ENCODE measurements around the gene DCDC2. TPM values are rescaled to one million over a fixed set of nuclear protein-coding genes. Genes with fewer than 3 reads are reported as not detected.
"Not testable (repeated sequence)": the region's sequence is repeated elsewhere in the genome, so short reads cannot be mapped to it uniquely, and the experiment has no call there.

The DCDC2 gene
- total RNA-seq: not detected
- polyA plus RNA-seq: not detected

- Mint-ChIP-seq H3K36me3 (no peaks in the 10 kb centered on the region), H3K4me1 (peaks cover 23 to 36% (median 23%) of the 10 kb centered on the region in 3 donors), H3K27ac (peak within 1 kb of the TSS in 4 of 8 donors; percentile 37 to 69 (median 53)), H3K4me3 (peak within 1 kb of the TSS; percentile 79 to 87 (median 83)), H3K27me3 (peaks cover 2 to 12% of the 10 kb centered on the region in 2 donors), H3K9me3 (no peaks in the 10 kb centered on the region)
- peak; percentile 5 to 62 (median 24) for DNase-seq
- Histone ChIP-seq H3K27ac (ENCODE audit: low read depth, low read length) (no peak within 1 kb of the TSS), H3K4me1 (ENCODE audit: insufficient read depth, low read length) (peaks cover 15% of the 10 kb centered on the region), H3K27me3 (ENCODE audit: insufficient read depth, low read length, poor library complexity, severe bottlenecking) (no peaks in the 10 kb centered on the region), H3K9me3 (ENCODE audit: low read length) (no peaks in the 10 kb centered on the region), H3K36me3 (ENCODE audit: insufficient read depth, low read length) (no peaks in the 10 kb centered on the region), H3K4me3 (ENCODE audit: low read length) (peak within 1 kb of the TSS; percentile 34)
- CTCF ChIA-PET: interaction anchor here (1.0 kb wide), 1 partner anchor 74 kb away, joined by 3 read pairs; no protein-coding TSS in a partner anchor
- POLR2A ChIA-PET: no interaction called here
These were observed at the start of gene DCDC2 for GRCh38 chr6:24357336-24358218. DCDC2 (minus strand) TSS chr6:24358059; CDS start chr6:24357750, 309 bp downstream.

GRCh38 chr6:24405262-24405661, 47.4 kb upstream of the DCDC2 start:
- ChIA-PET POLR2A (interaction anchor here (0.7 kb wide), 1 partner anchor 34 kb away, joined by 6 read pairs; no protein-coding TSS in a partner anchor), CTCF (no interaction called here)
- no peak overlapping the region for H3K27ac ChIP-seq (ENCODE audit: low read depth, low read length)
- H3K27ac Mint-ChIP-seq: peak overlapping the region in 1 of 8 donors; percentile 22
- DNase-seq: no peak
- H3K9me3 ChIP-seq (ENCODE audit: low read length): no peaks in the 10 kb centered on the region
- H3K36me3 Mint-ChIP-seq: peaks cover 1 to 44% (median 4%) of the 10 kb centered on the region in 3 donors
- peak overlapping the region in 1 of 7 donors; percentile 12 for H3K4me3 Mint-ChIP-seq
- peaks cover 2 to 6% of the 10 kb centered on the region in 2 donors for H3K27me3 Mint-ChIP-seq
- H3K36me3 ChIP-seq (ENCODE audit: insufficient read depth, low read length): peaks cover 18% of the 10 kb centered on the region
- H3K27me3 ChIP-seq (ENCODE audit: insufficient read depth, low read length, poor library complexity, severe bottlenecking): no peaks in the 10 kb centered on the region
- H3K4me1 Mint-ChIP-seq: peaks cover 25 to 54% (median 37%) of the 10 kb centered on the region in 3 donors
- no peak overlapping the region for H3K4me3 ChIP-seq (ENCODE audit: low read length)
- no peaks in the 10 kb centered on the region for H3K9me3 Mint-ChIP-seq
- peaks cover 19% of the 10 kb centered on the region for H3K4me1 ChIP-seq (ENCODE audit: insufficient read depth, low read length)

GRCh38 chr6:24403501-24403824, 45.6 kb upstream of the DCDC2 start:
- Mint-ChIP-seq H3K36me3 (peaks cover 1 to 32% (median 3%) of the 10 kb centered on the region in 3 donors), H3K4me3 (peak overlapping the region; percentile 87 to 97 (median 93)), H3K4me1 (peaks cover 22 to 46% (median 36%) of the 10 kb centered on the region in 3 donors), H3K27ac (peak overlapping the region in 7 of 8 donors; percentile 2 to 89 (median 82)), H3K27me3 (peaks cover 10 to 20% of the 10 kb centered on the region in 2 donors), H3K9me3 (no peaks in the 10 kb centered on the region)
- H3K36me3 ChIP-seq (ENCODE audit: insufficient read depth, low read length): peaks cover 7% of the 10 kb centered on the region
- ChIA-PET CTCF (no interaction called here), POLR2A (no interaction called here)
- H3K4me3 ChIP-seq (ENCODE audit: low read length): peak overlapping the region; percentile 73
- H3K27ac ChIP-seq (ENCODE audit: low read depth, low read length): peak overlapping the region; percentile 71
- no peak for DNase-seq
- H3K4me1 ChIP-seq (ENCODE audit: insufficient read depth, low read length): peaks cover 19% of the 10 kb centered on the region
- no peaks in the 10 kb centered on the region for H3K9me3 ChIP-seq (ENCODE audit: low read length)
- no peaks in the 10 kb centered on the region for H3K27me3 ChIP-seq (ENCODE audit: insufficient read depth, low read length, poor library complexity, severe bottlenecking)

GRCh38 chr6:24402697-24403500, 45.0 kb upstream of the DCDC2 start, which contains the start of gene MRS2:
MRS2 (plus strand) TSS chr6:24402936; CDS start chr6:24403047, 111 bp downstream.
- Histone ChIP-seq H3K4me3 (ENCODE audit: low read length) (peak within 1 kb of the TSS; percentile 73), H3K36me3 (ENCODE audit: insufficient read depth, low read length) (peaks cover 6% of the 10 kb centered on the region), H3K4me1 (ENCODE audit: insufficient read depth, low read length) (peaks cover 19% of the 10 kb centered on the region), H3K9me3 (ENCODE audit: low read length) (no peaks in the 10 kb centered on the region), H3K27ac (ENCODE audit: low read depth, low read length) (peak within 1 kb of the TSS; percentile 71), H3K27me3 (ENCODE audit: insufficient read depth, low read length, poor library complexity, severe bottlenecking) (no peaks in the 10 kb centered on the region)
- H3K9me3 Mint-ChIP-seq: no peaks in the 10 kb centered on the region
- peak; percentile 59 to 84 (median 64) for DNase-seq
- peak within 1 kb of the TSS; percentile 87 to 97 (median 93) for H3K4me3 Mint-ChIP-seq
- H3K36me3 Mint-ChIP-seq: peaks cover 1 to 26% (median 3%) of the 10 kb centered on the region in 3 donors
- CTCF ChIA-PET: no interaction called here
- peak within 1 kb of the TSS; percentile 9 to 89 (median 84) for H3K27ac Mint-ChIP-seq
- POLR2A ChIA-PET: no interaction called here
- peaks cover 22 to 42% (median 30%) of the 10 kb centered on the region in 3 donors for H3K4me1 Mint-ChIP-seq
- peaks cover 15 to 25% of the 10 kb centered on the region in 2 donors for H3K27me3 Mint-ChIP-seq

GRCh38 chr6:24401458-24401857, 43.6 kb upstream of the DCDC2 start:
- ChIA-PET POLR2A (no interaction called here), CTCF (no interaction called here)
- Mint-ChIP-seq H3K4me3 (peak overlapping the region in 2 of 7 donors; percentile 96 to 97), H3K27me3 (peaks cover 20 to 39% of the 10 kb centered on the region in 2 donors), H3K36me3 (peaks cover 1 to 19% (median 8%) of the 10 kb centered on the region in 3 donors), H3K27ac (no peak overlapping the region), H3K9me3 (peaks cover 0 to 3% (median 0%) of the 10 kb centered on the region in 5 donors), H3K4me1 (peaks cover 22 to 36% (median 28%) of the 10 kb centered on the region in 3 donors)
- Histone ChIP-seq H3K9me3 (ENCODE audit: low read length) (no peaks in the 10 kb centered on the region), H3K27me3 (ENCODE audit: insufficient read depth, low read length, poor library complexity, severe bottlenecking) (no peaks in the 10 kb centered on the region), H3K4me3 (ENCODE audit: low read length) (no peak overlapping the region), H3K36me3 (ENCODE audit: insufficient read depth, low read length) (peaks cover 6% of the 10 kb centered on the region), H3K27ac (ENCODE audit: low read depth, low read length) (no peak overlapping the region), H3K4me1 (ENCODE audit: insufficient read depth, low read length) (peaks cover 19% of the 10 kb centered on the region)
- DNase-seq: no peak

GRCh38 chr6:24400045-24401039, 42.5 kb upstream of the DCDC2 start:
- H3K4me1 ChIP-seq (ENCODE audit: insufficient read depth, low read length): peaks cover 18% of the 10 kb centered on the region
- DNase-seq; H3K9me3 ChIP-seq (ENCODE audit: low read length); H3K4me3 ChIP-seq (ENCODE audit: low read length); H3K9me3 Mint-ChIP-seq; H3K27me3 ChIP-seq (ENCODE audit: insufficient read depth, low read length, poor library complexity, severe bottlenecking); POLR2A ChIA-PET; H3K27ac Mint-ChIP-seq; H3K27ac ChIP-seq (ENCODE audit: low read depth, low read length); H3K36me3 ChIP-seq (ENCODE audit: insufficient read depth, low read length); CTCF ChIA-PET: not testable (repeated sequence)
- Mint-ChIP-seq H3K4me1 (peaks cover 20 to 31% (median 26%) of the 10 kb centered on the region in 3 donors), H3K27me3 (peaks cover 26 to 46% of the 10 kb centered on the region in 2 donors), H3K4me3 (peak overlapping the region in 2 of 7 donors; percentile 11 to 35), H3K36me3 (peaks cover under 1 to 14% (median 8%) of the 10 kb centered on the region in 3 donors)

- peak overlapping the region in 1 of 7 donors; percentile 11 for H3K4me3 Mint-ChIP-seq
- ChIA-PET CTCF (no interaction called here), POLR2A (no interaction called here)
These were observed 39.8 kb upstream of the DCDC2 start for GRCh38 chr6:24397631-24398030.

More at GRCh38 chr6:24397631-24398030, 39.8 kb upstream of the DCDC2 start:
- no peak for DNase-seq
- Histone ChIP-seq H3K27ac (ENCODE audit: low read depth, low read length) (no peak overlapping the region), H3K36me3 (ENCODE audit: insufficient read depth, low read length) (no peaks in the 10 kb centered on the region), H3K4me1 (ENCODE audit: insufficient read depth, low read length) (no peaks in the 10 kb centered on the region), H3K27me3 (ENCODE audit: insufficient read depth, low read length, poor library complexity, severe bottlenecking) (no peaks in the 10 kb centered on the region), H3K4me3 (ENCODE audit: low read length) (no peak overlapping the region), H3K9me3 (ENCODE audit: low read length) (no peaks in the 10 kb centered on the region)
- H3K36me3 Mint-ChIP-seq: peaks cover 0 to 8% (median 0%) of the 10 kb centered on the region in 3 donors
- H3K4me1 Mint-ChIP-seq: peaks cover 4 to 7% (median 4%) of the 10 kb centered on the region in 3 donors
- H3K27me3 Mint-ChIP-seq: peaks cover 26 to 52% of the 10 kb centered on the region in 2 donors
- H3K9me3 Mint-ChIP-seq: peaks cover 0 to 3% (median 0%) of the 10 kb centered on the region in 5 donors
- no peak overlapping the region for H3K27ac Mint-ChIP-seq
